Breast epithelium (tissue), 3 donors: ENCODE results near the gene POU2F3.

ENCODE experiments used
- POLR2AphosphoS5 ChIP-seq, 3 donors: sonication (generic); formaldehyde crosslinking; IDR thresholded peaks; one replicate each; pipeline ENCODE4 v1.6.1; 2017; ENCODE audit warnings: antibody characterized with exemption in 3 of 3
- TF ChIP-seq, protein P1 (sequence below), 3 donors: fragments of 450-650 bp; IDR thresholded peaks; one replicate each; pipeline ENCODE4 v1.5.1; 2016 to 2017; ENCODE audit warnings: antibody characterized with exemption in 3 of 3, mild to moderate bottlenecking in 3 of 3, moderate library complexity in 3 of 3

DNA sequence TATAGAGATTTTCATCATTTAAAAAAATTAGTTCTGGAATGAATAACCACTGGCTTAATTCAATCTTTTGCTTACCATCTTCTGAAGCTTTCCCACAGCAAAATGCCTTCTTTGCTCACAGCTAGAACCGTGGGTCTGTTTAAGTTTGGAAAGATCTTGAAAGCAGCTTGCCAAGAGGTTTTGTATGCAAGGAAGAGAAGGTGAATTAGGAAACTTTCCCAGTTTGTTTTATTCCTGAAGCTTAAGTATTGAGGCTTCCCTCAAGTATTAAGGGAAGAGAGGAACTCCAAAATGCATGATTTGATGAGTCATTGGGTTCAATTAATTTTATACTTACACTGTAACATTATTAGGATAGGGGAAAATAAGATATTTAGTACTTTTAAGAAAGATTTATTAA lies 94.4 kb downstream of the POU2F3 start:
- TF ChIP-seq, protein P1, sequence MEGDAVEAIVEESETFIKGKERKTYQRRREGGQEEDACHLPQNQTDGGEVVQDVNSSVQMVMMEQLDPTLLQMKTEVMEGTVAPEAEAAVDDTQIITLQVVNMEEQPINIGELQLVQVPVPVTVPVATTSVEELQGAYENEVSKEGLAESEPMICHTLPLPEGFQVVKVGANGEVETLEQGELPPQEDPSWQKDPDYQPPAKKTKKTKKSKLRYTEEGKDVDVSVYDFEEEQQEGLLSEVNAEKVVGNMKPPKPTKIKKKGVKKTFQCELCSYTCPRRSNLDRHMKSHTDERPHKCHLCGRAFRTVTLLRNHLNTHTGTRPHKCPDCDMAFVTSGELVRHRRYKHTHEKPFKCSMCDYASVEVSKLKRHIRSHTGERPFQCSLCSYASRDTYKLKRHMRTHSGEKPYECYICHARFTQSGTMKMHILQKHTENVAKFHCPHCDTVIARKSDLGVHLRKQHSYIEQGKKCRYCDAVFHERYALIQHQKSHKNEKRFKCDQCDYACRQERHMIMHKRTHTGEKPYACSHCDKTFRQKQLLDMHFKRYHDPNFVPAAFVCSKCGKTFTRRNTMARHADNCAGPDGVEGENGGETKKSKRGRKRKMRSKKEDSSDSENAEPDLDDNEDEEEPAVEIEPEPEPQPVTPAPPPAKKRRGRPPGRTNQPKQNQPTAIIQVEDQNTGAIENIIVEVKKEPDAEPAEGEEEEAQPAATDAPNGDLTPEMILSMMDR (IDR thresholded peaks at IDR 0.05) = no peak
- no peak for TF ChIP-seq POLR2AphosphoS5 (IDR thresholded peaks at IDR 0.05)
